ENCODE measurements around the gene SP140. TPM values are rescaled to one million over a fixed set of nuclear protein-coding genes. Genes with fewer than 3 reads are reported as not detected.

The SP140 gene
- total and polyA plus RNA-seq, 8 donors: 0.12 to 1.5 (median 0.34) TPM

DNA sequence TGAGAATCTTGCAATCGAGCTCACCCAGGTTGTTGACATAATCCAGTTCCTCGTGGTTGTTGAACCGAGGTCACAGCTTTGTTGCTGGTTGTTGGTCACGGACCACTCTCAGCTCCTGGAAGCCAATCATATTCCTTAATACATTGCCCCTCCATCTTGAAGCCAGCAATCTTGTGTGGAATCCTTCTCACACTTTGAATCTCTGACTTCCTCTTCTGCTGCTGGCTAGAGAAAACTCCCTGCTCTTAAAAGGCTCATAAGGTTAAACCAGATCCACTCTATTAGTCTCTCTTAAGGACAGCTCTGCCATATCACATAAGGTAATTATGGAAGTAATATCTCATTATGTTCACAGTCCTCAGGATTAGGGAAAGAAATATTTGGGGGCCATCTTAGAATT, 41.1 kb downstream of the SP140 start:
- DNase-seq (no peak), FAIRE-seq (no peak), ATAC-seq (no peak)
- Histone ChIP-seq H3K36me3 (no peaks in the 10 kb centered on the region), H3K4me3 (no peak overlapping the region), H3K27ac (no peak overlapping the region), H3K27me3 (no peaks in the 10 kb centered on the region), H3K4me1 (no peaks in the 10 kb centered on the region), H3K9me3 (no peaks in the 10 kb centered on the region)
- TF ChIP-seq, protein P1, sequence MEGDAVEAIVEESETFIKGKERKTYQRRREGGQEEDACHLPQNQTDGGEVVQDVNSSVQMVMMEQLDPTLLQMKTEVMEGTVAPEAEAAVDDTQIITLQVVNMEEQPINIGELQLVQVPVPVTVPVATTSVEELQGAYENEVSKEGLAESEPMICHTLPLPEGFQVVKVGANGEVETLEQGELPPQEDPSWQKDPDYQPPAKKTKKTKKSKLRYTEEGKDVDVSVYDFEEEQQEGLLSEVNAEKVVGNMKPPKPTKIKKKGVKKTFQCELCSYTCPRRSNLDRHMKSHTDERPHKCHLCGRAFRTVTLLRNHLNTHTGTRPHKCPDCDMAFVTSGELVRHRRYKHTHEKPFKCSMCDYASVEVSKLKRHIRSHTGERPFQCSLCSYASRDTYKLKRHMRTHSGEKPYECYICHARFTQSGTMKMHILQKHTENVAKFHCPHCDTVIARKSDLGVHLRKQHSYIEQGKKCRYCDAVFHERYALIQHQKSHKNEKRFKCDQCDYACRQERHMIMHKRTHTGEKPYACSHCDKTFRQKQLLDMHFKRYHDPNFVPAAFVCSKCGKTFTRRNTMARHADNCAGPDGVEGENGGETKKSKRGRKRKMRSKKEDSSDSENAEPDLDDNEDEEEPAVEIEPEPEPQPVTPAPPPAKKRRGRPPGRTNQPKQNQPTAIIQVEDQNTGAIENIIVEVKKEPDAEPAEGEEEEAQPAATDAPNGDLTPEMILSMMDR (IDR thresholded peaks at IDR 0.05): no peak
- 69 to 82% methylated on average over 4 of the region's 4 CpGs for WGBS, 2 donors
- intact Hi-C loops (cut with DNase I): no loop called here

DNA sequence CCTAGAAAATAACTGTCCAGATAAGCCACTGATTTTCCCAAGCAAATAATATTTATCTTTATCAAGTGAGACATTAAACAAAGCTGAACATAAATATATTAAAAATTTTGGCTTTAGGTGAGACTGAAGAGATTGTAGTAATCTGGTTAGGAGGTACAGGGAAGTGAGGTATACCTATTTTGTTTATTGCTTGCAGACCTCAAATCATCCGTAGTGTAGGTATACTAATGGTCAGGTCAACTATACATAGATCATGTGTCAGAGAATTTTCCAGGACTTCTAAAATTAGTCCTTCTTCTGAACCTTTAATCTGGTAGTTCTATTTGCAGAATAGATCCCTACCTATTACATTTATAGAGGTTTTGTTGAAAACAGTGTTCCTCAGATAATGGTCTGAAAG, 41.5 kb downstream of the SP140 start:
- no peak for ATAC-seq
- Histone ChIP-seq H3K4me1 (no peaks in the 10 kb centered on the region), H3K36me3 (no peaks in the 10 kb centered on the region), H3K9me3 (no peaks in the 10 kb centered on the region), H3K27ac (no peak overlapping the region), H3K27me3 (no peaks in the 10 kb centered on the region), H3K4me3 (no peak overlapping the region)
- no peak for FAIRE-seq
- WGBS, 2 donors: 82 to 83% methylated on average over 1 of the region's 1 CpG
- TF ChIP-seq, protein P1 (IDR thresholded peaks at IDR 0.05): no peak
- intact Hi-C loops (cut with DNase I): no loop called here
- no peak for DNase-seq

DNA sequence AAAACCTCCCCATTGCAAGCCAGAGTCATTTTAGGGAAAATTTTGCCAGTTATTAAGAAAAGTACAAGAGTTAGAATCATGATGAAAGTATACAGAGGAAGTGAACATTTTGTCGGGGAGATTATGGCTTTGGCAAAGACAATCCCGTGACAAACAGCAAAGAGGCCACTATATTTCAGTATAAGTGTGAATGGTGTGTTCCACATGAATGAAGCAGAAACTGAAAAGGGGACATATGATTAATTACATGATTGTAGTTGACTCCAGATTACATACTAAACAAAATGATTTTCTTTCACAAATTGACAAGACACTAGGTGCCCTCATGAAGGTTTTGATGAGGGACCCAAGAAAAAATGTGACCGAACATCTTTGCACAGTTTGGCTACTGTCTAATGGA, 42.0 kb downstream of the SP140 start:
- Histone ChIP-seq H3K9me3 (no peaks in the 10 kb centered on the region), H3K27me3 (no peaks in the 10 kb centered on the region), H3K27ac (no peak overlapping the region), H3K4me1 (no peaks in the 10 kb centered on the region), H3K36me3 (no peaks in the 10 kb centered on the region), H3K4me3 (no peak overlapping the region)
- DNase-seq (no peak), ATAC-seq (no peak), FAIRE-seq (no peak)
- TF ChIP-seq, protein P1 (IDR thresholded peaks at IDR 0.05): no peak
- WGBS, 2 donors: 78 to 81% methylated on average over 3 of the region's 3 CpGs
- intact Hi-C loops (cut with DNase I): no loop called here

DNA sequence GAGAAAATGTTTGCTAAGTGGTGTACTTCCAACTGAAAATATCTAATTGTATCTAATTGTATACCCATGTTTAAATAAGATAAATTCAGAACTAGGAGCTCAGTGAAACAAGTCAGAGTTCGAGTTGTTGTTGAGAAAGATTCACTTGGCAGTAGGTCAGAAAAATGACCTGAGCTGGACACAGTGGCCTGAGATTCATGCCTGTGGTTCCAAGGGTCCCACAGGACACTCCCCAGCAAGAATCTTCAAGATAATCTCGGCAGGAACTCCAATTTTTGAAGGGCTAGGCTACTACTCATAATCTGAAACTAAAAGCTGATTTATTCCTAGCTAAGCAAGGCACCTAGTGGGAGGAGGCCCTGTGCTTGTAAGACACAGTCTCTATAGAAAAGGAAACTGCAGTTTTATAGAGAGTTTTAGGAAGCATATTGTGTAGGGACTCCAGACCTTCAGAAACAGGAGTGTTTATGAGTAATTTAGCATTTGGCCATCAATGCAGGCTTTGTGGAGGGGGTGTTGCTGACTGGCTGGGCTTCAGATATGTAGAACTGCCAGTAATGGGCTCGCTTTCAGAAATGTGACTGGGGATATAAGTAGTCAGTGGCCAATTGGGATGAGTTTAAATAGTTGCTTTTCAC, 43.2 kb downstream of the SP140 start:
- WGBS, 2 donors: 53 to 62% methylated on average over 3 of the region's 3 CpGs
- Histone ChIP-seq H3K4me1 (no peaks in the 10 kb centered on the region), H3K27ac (no peak overlapping the region), H3K4me3 (no peak overlapping the region), H3K27me3 (no peaks in the 10 kb centered on the region), H3K36me3 (no peaks in the 10 kb centered on the region), H3K9me3 (no peaks in the 10 kb centered on the region)
- ATAC-seq (no peak), FAIRE-seq (no peak), DNase-seq (no peak)
- TF ChIP-seq, protein P1 (IDR thresholded peaks at IDR 0.05): no peak
- intact Hi-C loops (cut with DNase I): no loop called here

DNA sequence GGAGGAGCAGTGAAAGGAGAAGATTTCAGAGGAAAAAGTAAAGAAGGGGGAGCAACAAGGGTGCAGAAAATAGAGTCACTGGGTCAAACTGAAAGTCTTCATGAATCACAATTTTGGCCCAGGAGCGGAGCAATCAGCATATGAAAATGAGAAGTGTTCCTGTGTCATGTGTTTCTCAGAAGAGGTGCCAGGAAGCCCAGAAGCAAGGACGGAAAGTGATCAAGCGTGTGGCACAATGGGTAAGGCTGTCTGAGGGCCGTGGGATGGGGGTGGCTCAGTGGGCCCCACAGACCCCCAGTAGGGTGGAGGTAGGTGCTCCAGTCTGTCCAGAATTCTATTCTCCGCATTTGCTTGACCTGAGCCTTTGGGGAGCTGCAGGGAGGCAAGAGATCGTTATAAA, 44.2 kb downstream of the SP140 start:
- H3K4me3 ChIP-seq: no peak overlapping the region
- H3K36me3 ChIP-seq: no peaks in the 10 kb centered on the region
- no peak overlapping the region for H3K27ac ChIP-seq
- no peak for DNase-seq
- FAIRE-seq: no peak
- WGBS, 2 donors: 74 to 80% methylated on average over 6 of the region's 6 CpGs
- ATAC-seq: no peak
- intact Hi-C loops (cut with DNase I): no loop called here
- H3K9me3 ChIP-seq: no peaks in the 10 kb centered on the region
- TF ChIP-seq, protein P1 (IDR thresholded peaks at IDR 0.05): no peak
- H3K4me1 ChIP-seq: no peaks in the 10 kb centered on the region
- H3K27me3 ChIP-seq: no peaks in the 10 kb centered on the region
